ENCODE results near the gene PDE1A. TPM values are rescaled to one million over a fixed set of nuclear protein-coding genes. Genes with fewer than 3 reads are reported as not detected.

The PDE1A gene
- total RNA-seq, 1 donor from 2014 or later: 0.53 TPM

DNA sequence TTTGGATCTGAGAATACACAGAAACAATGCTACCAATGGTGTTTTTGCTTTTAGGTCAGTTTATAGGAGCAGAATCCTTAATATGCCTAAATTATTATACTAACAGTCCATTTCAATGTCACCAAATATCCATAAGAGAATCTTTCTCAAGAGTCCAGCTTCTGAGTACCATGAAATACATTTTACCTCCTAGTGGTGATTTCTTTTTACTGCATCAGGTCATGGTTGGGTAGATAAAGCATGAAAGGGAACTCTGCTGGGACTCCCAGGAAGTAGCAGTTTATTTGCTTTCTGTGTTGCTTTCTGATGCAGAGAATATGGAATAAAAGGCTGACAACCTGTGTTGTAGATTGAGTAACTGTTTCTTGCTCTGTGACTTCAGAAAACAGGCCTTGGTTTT, 325.6 kb downstream of the PDE1A start:
- DNase-seq (ENCODE audit: low read depth): peak; percentile 27
- TF ChIP-seq, protein P1, sequence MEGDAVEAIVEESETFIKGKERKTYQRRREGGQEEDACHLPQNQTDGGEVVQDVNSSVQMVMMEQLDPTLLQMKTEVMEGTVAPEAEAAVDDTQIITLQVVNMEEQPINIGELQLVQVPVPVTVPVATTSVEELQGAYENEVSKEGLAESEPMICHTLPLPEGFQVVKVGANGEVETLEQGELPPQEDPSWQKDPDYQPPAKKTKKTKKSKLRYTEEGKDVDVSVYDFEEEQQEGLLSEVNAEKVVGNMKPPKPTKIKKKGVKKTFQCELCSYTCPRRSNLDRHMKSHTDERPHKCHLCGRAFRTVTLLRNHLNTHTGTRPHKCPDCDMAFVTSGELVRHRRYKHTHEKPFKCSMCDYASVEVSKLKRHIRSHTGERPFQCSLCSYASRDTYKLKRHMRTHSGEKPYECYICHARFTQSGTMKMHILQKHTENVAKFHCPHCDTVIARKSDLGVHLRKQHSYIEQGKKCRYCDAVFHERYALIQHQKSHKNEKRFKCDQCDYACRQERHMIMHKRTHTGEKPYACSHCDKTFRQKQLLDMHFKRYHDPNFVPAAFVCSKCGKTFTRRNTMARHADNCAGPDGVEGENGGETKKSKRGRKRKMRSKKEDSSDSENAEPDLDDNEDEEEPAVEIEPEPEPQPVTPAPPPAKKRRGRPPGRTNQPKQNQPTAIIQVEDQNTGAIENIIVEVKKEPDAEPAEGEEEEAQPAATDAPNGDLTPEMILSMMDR (IDR thresholded peaks at IDR 0.05; ENCODE audit: insufficient read depth, low read length, severe bottlenecking): peak; percentile 21
- H3K27me3 ChIP-seq (ENCODE audit: control insufficient read depth, insufficient read depth, low read length): no peaks in the 10 kb centered on the region
- FAIRE-seq: no peak
- no peak overlapping the region for H3K4me3 ChIP-seq (ENCODE audit: low read depth, low read length)
- H3K36me3 ChIP-seq (ENCODE audit: control insufficient read depth, insufficient read depth, low read length): no peaks in the 10 kb centered on the region

DNA sequence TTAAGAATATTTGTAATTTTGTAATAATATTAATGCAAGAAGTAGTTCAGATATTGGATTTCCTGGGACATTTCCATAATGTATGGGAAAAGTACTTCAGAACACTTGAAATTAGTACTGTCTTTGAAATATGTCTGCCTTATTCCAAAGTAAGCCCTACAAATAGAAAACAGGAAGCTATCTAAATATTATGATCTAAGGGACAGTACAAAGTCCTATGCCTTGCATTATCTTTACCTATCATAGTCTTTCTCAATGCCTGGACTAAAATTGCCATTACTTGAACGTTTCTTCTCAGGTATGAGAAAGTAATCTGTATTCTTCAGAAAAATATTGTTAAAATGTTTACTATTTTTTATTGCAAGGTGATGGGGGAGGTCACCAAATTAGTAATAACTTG, 328.2 kb downstream of the PDE1A start:
- H3K36me3 ChIP-seq (ENCODE audit: control insufficient read depth, insufficient read depth, low read length): no peaks in the 10 kb centered on the region
- no peak overlapping the region for H3K4me3 ChIP-seq (ENCODE audit: low read depth, low read length)
- FAIRE-seq (no peak), DNase-seq (ENCODE audit: low read depth) (no peak)
- TF ChIP-seq, protein P1 (IDR thresholded peaks at IDR 0.05; ENCODE audit: insufficient read depth, low read length, severe bottlenecking): no peak
- no peaks in the 10 kb centered on the region for H3K27me3 ChIP-seq (ENCODE audit: control insufficient read depth, insufficient read depth, low read length)

DNA sequence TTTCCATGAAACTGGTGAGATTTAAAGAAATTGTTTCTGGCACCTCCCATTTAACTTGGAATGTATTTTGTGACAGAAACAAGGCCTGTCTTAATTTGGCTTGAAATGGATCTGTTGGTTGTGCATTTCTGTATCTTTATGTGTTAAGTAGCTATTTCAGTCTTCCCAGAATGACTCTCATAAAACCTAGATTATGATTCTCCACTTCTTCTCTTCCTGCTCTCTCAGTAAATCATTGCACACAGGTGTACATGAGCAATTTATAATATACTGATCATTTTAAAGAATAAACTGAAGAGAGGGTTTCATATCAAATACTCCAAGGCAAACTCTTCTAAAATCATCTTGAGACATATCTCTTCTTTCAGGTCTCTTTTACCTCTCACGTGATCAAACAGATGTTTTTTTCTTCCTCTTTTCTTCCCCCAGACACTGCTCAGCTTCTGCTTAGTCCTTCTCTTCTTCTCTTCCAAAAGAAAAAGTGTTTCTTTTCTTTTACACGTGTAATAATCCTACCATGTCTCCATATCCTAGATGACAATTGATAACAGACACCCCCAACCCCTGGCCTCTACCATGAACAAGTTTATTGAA, 329.2 kb downstream of the PDE1A start:
- no peak for FAIRE-seq

DNA sequence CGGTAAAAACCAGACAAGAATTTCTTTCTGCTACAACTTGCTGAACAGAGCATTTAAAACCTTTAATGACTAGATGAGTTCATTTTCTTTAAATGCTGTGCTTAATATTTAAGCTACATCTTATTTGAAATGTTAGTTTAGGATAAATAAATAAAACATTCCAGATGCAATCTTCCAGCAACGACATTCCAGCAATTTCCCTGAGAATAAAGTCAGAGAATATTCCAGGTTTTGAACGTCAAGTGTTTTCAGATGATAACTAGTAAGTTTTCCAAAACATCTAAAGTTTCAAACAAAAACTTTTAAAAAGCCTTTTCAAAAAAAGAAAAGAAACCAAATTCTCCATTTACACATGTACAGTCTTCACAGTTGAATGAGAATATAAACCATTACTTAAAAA, 336.4 kb downstream of the PDE1A start:
- TF ChIP-seq, protein P1 (IDR thresholded peaks at IDR 0.05; ENCODE audit: insufficient read depth, low read length, severe bottlenecking): no peak
- no peak overlapping the region for H3K4me3 ChIP-seq (ENCODE audit: low read depth, low read length)
- DNase-seq (ENCODE audit: low read depth): no peak
- H3K27me3 ChIP-seq (ENCODE audit: control insufficient read depth, insufficient read depth, low read length): no peaks in the 10 kb centered on the region
- no peaks in the 10 kb centered on the region for H3K36me3 ChIP-seq (ENCODE audit: control insufficient read depth, insufficient read depth, low read length)
- no peak for FAIRE-seq

More for the DNA sequence above, 329.2 kb downstream of the PDE1A start:
- no peak overlapping the region for H3K4me3 ChIP-seq (ENCODE audit: low read depth, low read length)
- no peaks in the 10 kb centered on the region for H3K36me3 ChIP-seq (ENCODE audit: control insufficient read depth, insufficient read depth, low read length)
- TF ChIP-seq, protein P1 (IDR thresholded peaks at IDR 0.05; ENCODE audit: insufficient read depth, low read length, severe bottlenecking): no peak
- no peak for DNase-seq (ENCODE audit: low read depth)
- no peaks in the 10 kb centered on the region for H3K27me3 ChIP-seq (ENCODE audit: control insufficient read depth, insufficient read depth, low read length)

Measured in bronchial epithelial cell (primary cell).